NCI-H446 (cell line): ENCODE measurements around the gene BAMBI.

Experiments used
- DNase-seq, 2 experiments: peaks; one replicate each; lab custom pipeline; 2025; lab: John Stamatoyannopoulos, UW

The BAMBI gene

GRCh38 chr10:28676326-28676967 is 874 bp upstream of the BAMBI start:
- no peak for DNase-seq

- no peak for DNase-seq
Observed at GRCh38 chr10:28677888-28678686, 766 bp downstream of the BAMBI start.

- DNase-seq, result no peak
Observed at GRCh38 chr10:28678687-28679457, 1.6 kb downstream of the BAMBI start.

GRCh38 chr10:28679581-28680357 is 2.4 kb downstream of the BAMBI start:
- no peak for DNase-seq

- DNase-seq, result no peak
Observed at GRCh38 chr10:28680358-28680752, 3.0 kb downstream of the BAMBI start.

- DNase-seq, result no peak
Observed at GRCh38 chr10:28681291-28681763, 4.0 kb downstream of the BAMBI start.

GRCh38 chr10:28681928-28682750 is 4.8 kb downstream of the BAMBI start:
- DNase-seq, result no peak

- no peak for DNase-seq
Observed at GRCh38 chr10:28684157-28684985, 7.0 kb downstream of the BAMBI start.

GRCh38 chr10:28684986-28685580 is 7.8 kb downstream of the BAMBI start:
- no peak for DNase-seq

GRCh38 chr10:28685717-28686116 is 8.4 kb downstream of the BAMBI start:
- no peak for DNase-seq

- no peak for DNase-seq
Observed at GRCh38 chr10:28686835-28687682, 9.7 kb downstream of the BAMBI start.

- no peak for DNase-seq
Observed at GRCh38 chr10:28687683-28688001, 10.3 kb downstream of the BAMBI start.

GRCh38 chr10:28690545-28690944 is 13.2 kb downstream of the BAMBI start:
- DNase-seq, result no peak

- DNase-seq, result no peak
Observed at GRCh38 chr10:28691187-28691694, 13.9 kb downstream of the BAMBI start.

GRCh38 chr10:28692050-28692449 is 14.7 kb downstream of the BAMBI start:
- DNase-seq, result no peak

- no peak for DNase-seq
Observed at GRCh38 chr10:28694530-28694929, 17.2 kb downstream of the BAMBI start.

- DNase-seq, result no peak
Observed at GRCh38 chr10:28698075-28698474, 20.8 kb downstream of the BAMBI start.

GRCh38 chr10:28704464-28705161 is 27.3 kb downstream of the BAMBI start:
- DNase-seq, result no peak
